Airway epithelial cell (primary cell): ENCODE data around the gene TMEM62. TPM values are rescaled to one million over a fixed set of nuclear protein-coding genes. Genes with fewer than 3 reads are reported as not detected.

Source experiments
- total RNA-seq: library from RNA; depleted of rRNA; stranded (reverse); fragments of >200 nt; gene quantifications from 2 replicates; pipeline ENCODE4 v1.2.3, GENCODE V29; 2015

Gene TMEM62
- total RNA-seq = 12.8 and 18.6 TPM in 2 replicates

GRCh38 chr15:43133430-43134156 is at the start of gene TMEM62:
Gene TMEM62 (plus strand): TSS chr15:43133586. CDS start chr15:43133803, 217 bp downstream.

GRCh38 chr15:43105778-43106485 is 27.5 kb upstream of the TMEM62 start, which contains the start of gene UBR1:
Gene UBR1 (minus strand): TSS chr15:43106038. CDS start chr15:43106022, 16 bp downstream.

GRCh38 chr15:43185157-43186002 is 52.0 kb downstream of the TMEM62 start, which contains the start of gene CCNDBP1:
Gene CCNDBP1 (plus strand): TSS chr15:43185403. CDS start chr15:43185499, 96 bp downstream.

GRCh38 chr15:43220991-43221403 is 87.6 kb downstream of the TMEM62 start, which contains the start of gene EPB42:
Gene EPB42 (minus strand): TSS chr15:43221018. CDS start chr15:43220825, 193 bp downstream.

Other genes starting within 250 kb of the TMEM62 start
- 7.1 and 12.5 TPM in 2 replicates for gene TTBK2, start 212.8 kb upstream of the TMEM62 start, total RNA-seq
- gene UBR1, start 27.5 kb upstream of the TMEM62 start, total RNA-seq = 12.4 and 15.2 TPM in 2 replicates
- 32.2 and 48.9 TPM in 2 replicates for gene CCNDBP1, start 51.8 kb downstream of the TMEM62 start, total RNA-seq
- not detected in 2 replicates for gene EPB42, start 87.4 kb downstream of the TMEM62 start, total RNA-seq
- gene TGM5, start 133.3 kb downstream of the TMEM62 start, total RNA-seq = 0.92 and 2.1 TPM in 2 replicates
- not detected in 2 replicates for gene TGM7, start 168.7 kb downstream of the TMEM62 start, total RNA-seq
- 4.8 and 5.1 TPM in 2 replicates for gene LCMT2, start 197.0 kb downstream of the TMEM62 start, total RNA-seq
- gene ZSCAN29, start 237.5 kb downstream of the TMEM62 start, total RNA-seq = 12.8 and 22.3 TPM in 2 replicates
- 14.6 and 19.0 TPM in 2 replicates for gene TUBGCP4, start 237.5 kb downstream of the TMEM62 start, total RNA-seq